Brain microvascular endothelial cell (primary cell): ENCODE data around the gene PDHX.

ENCODE experiments used
- DNase-seq: peaks from one replicate; pipeline ENCODE4 v3.0.0-alpha.2; 2020
- H3K27ac ChIP-seq: fragments of 250-450 bp; sonication (Bioruptor Pico); 2 replicates; pipeline ENCODE4 v1.5.1; 2020; ENCODE audit warnings: mild to moderate bottlenecking, moderate library complexity
- H3K27me3 ChIP-seq: fragments of 250-450 bp; sonication (Bioruptor Pico); replicated peaks from 2 replicates; pipeline ENCODE4 v1.5.1; 2020; ENCODE audit warnings: mild to moderate bottlenecking
- H3K36me3 ChIP-seq: fragments of 250-450 bp; sonication (Bioruptor Pico); replicated peaks from 2 replicates; pipeline ENCODE4 v1.5.1; 2020; ENCODE audit warnings: mild to moderate bottlenecking
- H3K4me3 ChIP-seq: 2 replicates; pipeline ENCODE4 v1.5.1; 2011; ENCODE audit warnings: low read depth, mild to moderate bottlenecking, control low read depth, low read length, moderate library complexity
- CTCF ChIP-seq: IDR thresholded peaks from 2 replicates; pipeline ENCODE4 v1.5.1; 2011; ENCODE audit warnings: low read depth, mild to moderate bottlenecking, moderate library complexity, low read length, control low read depth, inconsistent platforms; ENCODE audit errors: missing control alignments
- in situ Hi-C: cut with HindIII; loops from 2 replicates; pipeline ENCODE4 v1.10.0; 2017; ENCODE audit warnings: low sequenced_read_pairs, low pct_ligation_motif_present

PDHX gene

GRCh38 chr11:34948696-34949095, 32.3 kb downstream of the PDHX start:
- H3K27me3 ChIP-seq = no peaks in the 10 kb centered on the region
- H3K36me3 ChIP-seq = no peaks in the 10 kb centered on the region
- no peak overlapping the region for H3K4me3 ChIP-seq
- H3K27ac ChIP-seq = no peak overlapping the region
- no peak for TF ChIP-seq CTCF
- in situ Hi-C loops = loop anchor here (25.0 kb wide), 1 partner anchor 439 kb away; no protein-coding TSS in a partner anchor
- no peak for DNase-seq

- DNase-seq = no peak
- H3K36me3 ChIP-seq = no peaks in the 10 kb centered on the region
- no peak for TF ChIP-seq CTCF
- H3K27ac ChIP-seq = no peak overlapping the region
- no peak overlapping the region for H3K4me3 ChIP-seq
- H3K27me3 ChIP-seq = no peaks in the 10 kb centered on the region
- in situ Hi-C loops = no loop called here
Measured at GRCh38 chr11:34953955-34954354, 37.5 kb downstream of the PDHX start.

- no peaks in the 10 kb centered on the region for H3K27me3 ChIP-seq
- in situ Hi-C loops = no loop called here
- no peak overlapping the region for H3K4me3 ChIP-seq
- TF ChIP-seq CTCF = no peak
- H3K27ac ChIP-seq = no peak overlapping the region
- no peak for DNase-seq
- no peaks in the 10 kb centered on the region for H3K36me3 ChIP-seq
Measured at GRCh38 chr11:34957206-34957605, 40.8 kb downstream of the PDHX start.

- no peak for DNase-seq
- Histone ChIP-seq H3K36me3 (no peaks in the 10 kb centered on the region), H3K4me3 (no peak overlapping the region), H3K27me3 (no peaks in the 10 kb centered on the region), H3K27ac (no peak overlapping the region)
- no peak for TF ChIP-seq CTCF
- in situ Hi-C loops = no loop called here
Measured at GRCh38 chr11:34957606-34958005, 41.2 kb downstream of the PDHX start.

GRCh38 chr11:34959770-34960169, 43.4 kb downstream of the PDHX start:
- no peak for TF ChIP-seq CTCF
- no peak for DNase-seq
- Histone ChIP-seq H3K4me3 (no peak overlapping the region), H3K36me3 (no peaks in the 10 kb centered on the region), H3K27me3 (no peaks in the 10 kb centered on the region), H3K27ac (no peak overlapping the region)
- in situ Hi-C loops = no loop called here

GRCh38 chr11:34960277-34960676, 43.9 kb downstream of the PDHX start:
- no peaks in the 10 kb centered on the region for H3K27me3 ChIP-seq
- TF ChIP-seq CTCF = no peak
- no peak overlapping the region for H3K4me3 ChIP-seq
- in situ Hi-C loops = no loop called here
- H3K36me3 ChIP-seq = no peaks in the 10 kb centered on the region
- no peak overlapping the region for H3K27ac ChIP-seq
- no peak for DNase-seq
